HepG2 (cell line): ENCODE measurements around the gene PROX1. TPM values are rescaled to one million over a fixed set of nuclear protein-coding genes. Genes with fewer than 3 reads are reported as not detected.

Experiments used
- ARNT2 ChIP-seq: sonication (generic); formaldehyde crosslinking; IDR thresholded peaks from 2 replicates; pipeline ENCODE4 v1.8.0; 2022; ENCODE audit warnings: mild to moderate bottlenecking, low read depth, missing genetic modification reagents, moderate library complexity
- CTCF ChIP-seq: sonication (generic); formaldehyde crosslinking; IDR thresholded peaks from 2 replicates; pipeline ENCODE4 v1.5.0; 2020; ENCODE audit warnings: mild to moderate bottlenecking, missing genetic modification reagents, moderate library complexity
- GATA4 ChIP-seq: sonication (generic); IDR thresholded peaks from 2 replicates; pipeline ENCODE4 v1.6.1; 2016; ENCODE audit warnings: antibody characterized with exemption, low read depth, borderline replicate concordance
- GTF2F1 ChIP-seq: fragments of 150-350 bp; IDR thresholded peaks from 2 replicates; pipeline ENCODE4 v1.6.1; 2014; ENCODE audit warnings: low read length
- HNF4A ChIP-seq: sonication (generic); formaldehyde crosslinking; IDR thresholded peaks from 2 replicates; pipeline ENCODE4 v1.4.0; 2020; ENCODE audit warnings: missing genetic modification reagents
- KLF9 ChIP-seq: IDR thresholded peaks from 2 replicates; pipeline ENCODE4 v1.6.1; 2016; ENCODE audit warnings: low read depth
- LCORL ChIP-seq, 2 experiments: fragments of 450-650 bp in 1 of 2; sonication (generic) in 1 of 2; formaldehyde crosslinking in 1 of 2; IDR thresholded peaks; 2 replicates each; pipeline versions ENCODE4 v1.5.0 to v1.6.1; 2017 to 2020; ENCODE audit warnings: antibody characterized with exemption in 1 of 2, missing genetic modification reagents in 1 of 2
- MED8 ChIP-seq: sonication (generic); formaldehyde crosslinking; IDR thresholded peaks from 2 replicates; pipeline ENCODE4 v1.8.1; 2023; ENCODE audit warnings: mild to moderate bottlenecking, missing genetic modification reagents; ENCODE audit not compliant: insufficient replicate concordance
- NR2C2 ChIP-seq: sonication (generic); formaldehyde crosslinking; IDR thresholded peaks from 2 replicates; pipeline ENCODE4 v1.4.0; 2020; ENCODE audit warnings: missing genetic modification reagents, mild to moderate bottlenecking, moderate library complexity, borderline replicate concordance
- PAXIP1 ChIP-seq: sonication (generic); formaldehyde crosslinking; conservative IDR thresholded peaks from 2 replicates; pipeline ENCODE4 v1.4.0; 2020; ENCODE audit warnings: mild to moderate bottlenecking, missing genetic modification reagents, moderate library complexity
- RARG ChIP-seq: sonication (generic); formaldehyde crosslinking; IDR thresholded peaks from 2 replicates; pipeline ENCODE4 v1.4.0; 2020; ENCODE audit warnings: low read depth, mild to moderate bottlenecking, missing genetic modification reagents
- SOX13 ChIP-seq, 3 experiments: fragments of 450-650 bp in 1 of 3; sonication (generic) in 1 of 3; formaldehyde crosslinking in 1 of 3; IDR thresholded peaks in 2 of 3; conservative IDR thresholded peaks in 1 of 3; 2 replicates each; pipeline versions ENCODE4 v1.5.0 to v1.6.1; 2016 to 2020; ENCODE audit warnings: antibody characterized with exemption in 1 of 3, mild to moderate bottlenecking in 1 of 3, missing compliant biosample characterization in 1 of 3, missing genetic modification reagents in 1 of 3, moderate library complexity in 1 of 3
- SP2 ChIP-seq: sonication (generic); formaldehyde crosslinking; IDR thresholded peaks from 2 replicates; pipeline ENCODE4 v1.5.1; 2020; ENCODE audit warnings: mild to moderate bottlenecking, missing genetic modification reagents
- SSRP1 ChIP-seq: IDR thresholded peaks from 2 replicates; pipeline ENCODE4 v1.6.1; 2016; ENCODE audit warnings: control low read depth
- TAF15 ChIP-seq: fragments of 200-400 bp; formaldehyde crosslinking; IDR thresholded peaks from one replicate; pipeline ENCODE4 v1.6.1; 2018; ENCODE audit warnings: mild to moderate bottlenecking, low read depth, low read length; ENCODE audit not compliant: poor library complexity, severe bottlenecking
- TOPORS ChIP-seq: sonication (generic); formaldehyde crosslinking; IDR thresholded peaks from 2 replicates; pipeline ENCODE4 v1.8.0; 2023; ENCODE audit warnings: mild to moderate bottlenecking, missing genetic modification reagents
- XRCC5 ChIP-seq: fragments of 200-400 bp; formaldehyde crosslinking; optimal IDR thresholded peaks from 2 replicates; pipeline ENCODE3; 2017; ENCODE audit warnings: mild to moderate bottlenecking, low read length
- ZNF296 ChIP-seq: sonication (generic); formaldehyde crosslinking; conservative IDR thresholded peaks from 2 replicates; pipeline ENCODE4 v1.5.0; 2020; ENCODE audit warnings: mild to moderate bottlenecking, missing genetic modification reagents
- ZNF362 ChIP-seq: sonication (generic); formaldehyde crosslinking; IDR thresholded peaks from 2 replicates; pipeline ENCODE4 v1.4.0; 2020; ENCODE audit warnings: missing genetic modification reagents, mild to moderate bottlenecking, borderline replicate concordance
- ZNF615 ChIP-seq: sonication (generic); formaldehyde crosslinking; IDR thresholded peaks from 2 replicates; pipeline ENCODE4 v1.5.0; 2020; ENCODE audit warnings: mild to moderate bottlenecking, missing genetic modification reagents, borderline replicate concordance
- ZNF75D ChIP-seq: sonication (generic); formaldehyde crosslinking; IDR thresholded peaks from 2 replicates; pipeline ENCODE4 v1.8.1; 2023; ENCODE audit warnings: missing genetic modification reagents, mild to moderate bottlenecking, borderline replicate concordance
- ZNF850 ChIP-seq: sonication (generic); formaldehyde crosslinking; conservative IDR thresholded peaks from 2 replicates; pipeline ENCODE4 v1.9.0; 2021; ENCODE audit warnings: mild to moderate bottlenecking, missing genetic modification reagents
- ZSCAN22 ChIP-seq: sonication (generic); formaldehyde crosslinking; IDR thresholded peaks from 2 replicates; pipeline ENCODE4 v1.4.0; 2020; ENCODE audit warnings: mild to moderate bottlenecking, missing genetic modification reagents
- polyA plus RNA-seq, 8 experiments: library from polyadenylated mRNA; depleted of rRNA in 3 of 8; stranded (reverse) in 7 of 8; unstranded in 1 of 8; fragments of >200 nt; fragmentation: Illumina TruSeq in 4 of 8; extraction: Trizol in 4 of 8; gene quantifications; 2 replicates each; pipeline versions ENCODE4 v1.2.1 to v1.2.3, GENCODE V29; 2011 to 2016; ENCODE audit warnings: low read depth in 4 of 8, missing spikeins in 1 of 8, mixed read lengths in 1 of 8; ENCODE audit not compliant: insufficient read depth in 1 of 8
- total RNA-seq, 5 experiments: library from RNA; depleted of rRNA; stranded (reverse); fragments of >200 nt; fragmentation: Illumina TruSeq; extraction: Trizol; gene quantifications; 2 replicates each; pipeline ENCODE4 v1.2.3, GENCODE V29; 2016; ENCODE audit warnings: low read depth in 1 of 5

PROX1 gene
- total and polyA plus RNA-seq, 2 of the 13 experiments (the other 11 are each of a cell fraction or from before 2014, with no cell fraction given): 12.3 to 30.2 TPM

- no peak for TF ChIP-seq ARNT2 (CRISPR knock-in tag)
- no peak for TF ChIP-seq GATA4
- no peak for TF ChIP-seq GTF2F1
- peak; percentile 51; the same call in 1 of the 2 replicates for TF ChIP-seq ZNF362
- TF ChIP-seq SOX13 (IDR thresholded peaks at IDR 0.05): no peak
- TF ChIP-seq SOX13 (CRISPR knock-in tag; conservative IDR thresholded peaks at IDR 0.05 in 1 of 2, IDR thresholded peaks at IDR 0.05 in 1 of 2): peak in 1 of 2 experiments; percentile 77; a peak in 2 of 4 replicates
- TF ChIP-seq SSRP1 (CRISPR knock-in tag): no peak
- no peak for TF ChIP-seq XRCC5
- TF ChIP-seq TOPORS (CRISPR knock-in tag): no peak
- no peak for TF ChIP-seq TAF15
- TF ChIP-seq ZNF615 (CRISPR knock-in tag): no peak
- TF ChIP-seq KLF9: no peak
- TF ChIP-seq ZSCAN22 (CRISPR knock-in tag): no peak
- TF ChIP-seq MED8: no peak
- no peak for TF ChIP-seq LCORL (IDR thresholded peaks at IDR 0.05)
- no peak for TF ChIP-seq LCORL (CRISPR knock-in tag; IDR thresholded peaks at IDR 0.05)
- peak; percentile 66; the same call in 1 of the 2 replicates for TF ChIP-seq NR2C2 (CRISPR knock-in tag)
- no peak for TF ChIP-seq SP2
- no peak for TF ChIP-seq ZNF296 (CRISPR knock-in tag)
- TF ChIP-seq RARG (CRISPR knock-in tag): no peak
- no peak for TF ChIP-seq ZNF75D (CRISPR knock-in tag)
- TF ChIP-seq HNF4A: peak; percentile 88
- TF ChIP-seq ZNF850 (CRISPR knock-in tag): no peak
- no peak for TF ChIP-seq CTCF
- TF ChIP-seq PAXIP1: peak; percentile 71
Observed at GRCh38 chr1:213958346-213958745, 29.4 kb upstream of the PROX1 start (continued).
